GM19328 (cell line): ENCODE measurements around the gene PARP15.
"Not testable (repeated sequence)": the region's sequence is repeated elsewhere in the genome, so short reads cannot be mapped to it uniquely, and the experiment has no call there.

ENCODE experiments used
- ATAC-seq: cut with Tn5 transposase; IDR thresholded peaks from one replicate; pipeline ENCODE4 v1.9.1; 2021; ENCODE audit warnings: mild to moderate bottlenecking, moderate library complexity; ENCODE audit not compliant: unreplicated experiment

PARP15 gene

DNA sequence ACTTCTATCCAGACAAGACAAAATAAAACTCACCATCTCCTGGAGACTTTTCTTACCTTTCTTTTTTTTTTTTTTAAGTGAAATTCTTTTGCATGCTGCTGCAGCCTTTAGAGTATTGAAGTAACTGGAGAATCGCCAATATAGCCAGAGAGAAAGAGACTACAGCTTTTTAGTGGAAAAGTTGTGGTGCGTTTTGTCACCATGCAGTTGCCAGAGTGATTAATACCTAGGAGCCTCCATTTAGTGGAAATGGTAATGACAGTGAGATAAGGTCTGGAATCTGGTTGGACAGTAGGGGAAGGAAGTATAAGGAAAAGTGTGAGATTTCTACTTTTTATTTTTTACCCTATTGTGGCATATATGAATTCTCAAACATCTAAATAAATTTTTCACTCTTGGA lies 85.1 kb downstream of the PARP15 start:
- no peak for ATAC-seq

DNA sequence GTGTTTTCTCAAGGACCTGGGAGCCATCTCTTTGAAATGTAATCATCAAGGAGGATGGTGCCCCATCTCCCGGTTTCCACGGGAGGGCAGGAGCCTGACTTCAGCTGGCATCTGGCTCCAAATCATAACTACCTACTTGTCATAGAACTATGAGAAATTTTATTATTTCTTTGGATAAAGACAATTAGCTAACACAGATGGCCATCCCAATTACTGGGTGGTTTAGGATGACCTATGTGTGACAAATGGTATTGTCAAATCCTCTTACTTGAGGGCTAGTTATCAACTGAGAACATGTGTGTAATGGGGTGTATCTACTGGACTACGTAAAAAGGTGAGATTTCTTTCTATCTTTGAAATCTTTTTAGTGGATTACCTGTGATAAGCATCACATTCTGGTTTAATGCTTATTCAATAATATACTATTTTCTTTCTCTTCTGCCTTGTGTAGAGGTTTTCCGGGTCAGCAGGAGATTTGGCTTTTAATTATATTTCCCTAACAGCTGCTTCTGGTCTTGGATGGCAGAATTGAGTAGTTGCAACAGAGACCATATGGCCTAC lies 87.9 kb downstream of the PARP15 start:
- no peak for ATAC-seq

DNA sequence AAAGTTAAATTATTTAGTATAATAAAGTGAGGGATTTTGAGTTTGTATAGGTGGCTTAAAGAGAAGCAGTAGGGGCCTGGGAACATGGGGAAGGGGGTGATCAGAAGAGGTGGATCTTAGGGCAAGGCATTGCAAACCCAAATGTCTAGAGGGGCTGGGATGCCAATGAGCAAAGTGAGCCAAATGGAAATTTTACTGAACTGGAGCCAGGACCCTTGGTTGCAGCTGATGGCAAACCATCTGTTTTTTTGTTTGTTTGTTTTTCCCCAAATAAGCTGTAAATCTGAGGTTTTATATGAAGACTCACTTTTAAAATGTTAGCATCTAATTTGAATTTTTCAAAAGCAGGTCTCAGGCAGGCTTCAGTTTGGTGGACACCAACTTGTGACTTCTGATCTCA lies 88.4 kb downstream of the PARP15 start:
- no peak for ATAC-seq

DNA sequence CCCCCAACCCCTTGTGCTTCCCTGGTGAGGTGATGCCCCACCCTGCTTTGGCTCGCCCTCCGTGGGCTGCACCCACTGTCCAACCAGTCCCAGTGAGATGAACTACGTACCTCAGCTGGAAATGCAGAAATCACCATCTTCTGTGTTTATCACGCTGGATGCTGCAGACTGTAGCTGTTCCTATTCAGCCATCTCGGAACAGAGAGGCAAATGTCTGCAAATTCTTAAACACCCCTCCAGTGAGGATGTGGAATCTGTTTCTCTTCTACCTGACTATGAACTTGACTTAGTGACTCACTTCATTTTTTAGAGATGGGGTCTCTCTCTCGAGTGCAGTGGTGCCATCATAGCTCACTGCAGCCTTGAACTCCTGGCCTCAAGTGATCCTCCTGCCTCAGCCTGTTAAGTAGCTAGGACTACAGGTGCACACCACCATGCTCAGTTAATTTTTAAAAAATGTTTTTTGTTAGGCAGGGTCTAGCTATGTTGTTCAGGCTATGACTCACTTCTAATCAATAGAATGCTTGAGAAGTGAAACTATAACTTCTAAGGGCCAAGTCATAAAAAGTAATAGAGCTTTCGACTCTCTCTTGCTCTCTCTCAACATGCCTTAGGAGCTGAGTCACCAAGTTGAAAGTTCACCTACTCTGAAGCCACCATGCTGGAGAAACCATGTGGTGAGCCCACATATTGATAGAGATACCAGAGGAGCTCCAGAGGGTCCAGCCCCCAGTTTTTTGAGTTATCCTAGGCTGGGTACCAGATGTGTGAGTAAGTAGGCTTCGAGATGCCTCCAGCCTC lies 91.7 kb downstream of the PARP15 start:
- ATAC-seq, result no peak

DNA sequence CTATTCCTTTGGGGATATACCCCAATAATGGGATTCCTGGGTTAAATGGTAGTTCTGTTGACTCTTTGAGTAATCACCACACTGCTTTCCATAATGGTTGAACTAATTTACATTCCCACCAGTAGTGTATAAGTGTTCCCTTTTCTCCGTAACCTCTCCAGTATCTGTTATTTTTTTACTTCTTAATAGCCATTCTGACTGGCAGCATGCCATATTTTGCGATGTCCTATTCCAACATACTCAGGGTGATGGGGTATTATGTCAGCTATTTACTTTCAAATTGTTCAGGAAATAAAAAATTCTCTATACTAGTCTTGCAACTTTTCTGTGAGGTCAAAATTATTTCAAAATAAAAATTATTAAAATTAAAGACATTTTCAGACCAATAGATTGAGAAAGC lies 94.1 kb downstream of the PARP15 start:
- no peak for ATAC-seq

DNA sequence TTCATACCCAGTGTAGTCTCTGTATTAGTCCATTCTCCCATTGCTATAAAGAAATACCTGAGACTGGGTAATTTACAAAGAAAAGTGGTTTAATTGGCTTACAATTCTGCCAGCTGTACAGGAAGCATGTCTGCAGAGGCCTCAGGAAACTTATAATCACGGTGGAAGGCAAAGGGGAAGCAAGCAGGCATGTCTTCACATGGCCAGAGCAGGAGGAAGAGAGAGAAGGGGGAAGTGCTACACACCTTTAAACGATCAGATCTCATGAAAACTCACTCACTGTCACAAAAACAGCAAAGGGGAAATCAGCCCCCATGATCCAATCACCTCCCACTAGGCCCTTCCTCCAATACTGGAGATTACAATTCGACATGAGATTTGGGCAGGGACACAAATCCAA lies 96.9 kb downstream of the PARP15 start:
- no peak for ATAC-seq

DNA sequence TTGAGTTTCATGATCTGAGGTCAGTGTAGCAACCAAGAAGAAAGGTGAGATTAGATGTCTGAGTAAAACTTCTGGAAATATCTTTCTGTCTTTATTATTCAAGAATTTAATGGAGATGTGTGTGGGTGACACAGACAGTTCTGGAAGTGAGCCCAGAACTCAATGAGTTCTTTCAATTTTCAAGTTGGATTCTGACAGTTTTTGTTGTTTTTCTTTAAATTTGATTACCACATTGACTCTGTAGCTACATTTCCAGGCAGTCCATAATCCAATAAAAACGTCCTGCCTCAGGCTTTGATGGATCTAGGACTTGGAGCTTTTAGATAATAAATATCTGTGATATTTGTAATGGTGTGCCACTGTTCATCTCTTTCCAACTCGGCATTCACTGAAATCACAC lies 99.3 kb downstream of the PARP15 start:
- ATAC-seq, result no peak

DNA sequence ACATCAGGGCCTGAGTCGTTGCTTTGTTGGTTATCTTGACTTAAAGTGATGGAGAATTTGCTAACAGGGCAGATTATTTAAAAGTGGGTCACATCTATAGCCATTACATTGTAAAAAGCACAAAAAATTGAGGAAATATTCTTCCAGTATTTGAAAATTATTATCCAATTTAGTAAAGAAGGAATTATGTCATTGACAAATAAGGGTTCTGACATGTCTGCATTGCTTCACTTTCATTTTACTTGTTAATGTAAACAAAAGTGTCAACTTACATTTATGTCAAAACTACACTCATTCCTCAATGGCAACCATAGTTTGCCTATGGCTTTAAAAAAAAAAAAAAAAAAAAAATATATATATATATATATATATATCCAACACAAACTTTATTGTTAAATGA lies 99.8 kb downstream of the PARP15 start:
- no peak for ATAC-seq

DNA sequence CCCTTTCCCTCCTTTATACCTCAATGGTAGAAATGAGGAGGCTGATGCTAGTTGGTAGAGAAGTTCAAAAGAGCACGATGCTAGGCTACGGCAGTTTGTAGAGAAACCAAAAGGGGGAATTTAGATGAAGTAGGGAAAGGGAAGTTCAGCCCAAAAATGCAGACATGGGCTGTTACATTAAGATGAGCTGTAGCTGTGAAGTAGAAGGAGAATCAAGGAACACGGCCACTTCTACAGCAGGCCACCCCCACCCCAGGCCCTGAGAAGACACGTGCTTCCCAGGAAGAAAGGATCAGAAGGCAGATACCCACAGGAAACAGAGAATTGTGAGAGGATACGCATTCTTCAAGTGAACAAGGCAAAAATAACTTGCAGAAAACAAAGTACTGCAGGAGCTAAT lies 101.1 kb downstream of the PARP15 start:
- ATAC-seq, result no peak

DNA sequence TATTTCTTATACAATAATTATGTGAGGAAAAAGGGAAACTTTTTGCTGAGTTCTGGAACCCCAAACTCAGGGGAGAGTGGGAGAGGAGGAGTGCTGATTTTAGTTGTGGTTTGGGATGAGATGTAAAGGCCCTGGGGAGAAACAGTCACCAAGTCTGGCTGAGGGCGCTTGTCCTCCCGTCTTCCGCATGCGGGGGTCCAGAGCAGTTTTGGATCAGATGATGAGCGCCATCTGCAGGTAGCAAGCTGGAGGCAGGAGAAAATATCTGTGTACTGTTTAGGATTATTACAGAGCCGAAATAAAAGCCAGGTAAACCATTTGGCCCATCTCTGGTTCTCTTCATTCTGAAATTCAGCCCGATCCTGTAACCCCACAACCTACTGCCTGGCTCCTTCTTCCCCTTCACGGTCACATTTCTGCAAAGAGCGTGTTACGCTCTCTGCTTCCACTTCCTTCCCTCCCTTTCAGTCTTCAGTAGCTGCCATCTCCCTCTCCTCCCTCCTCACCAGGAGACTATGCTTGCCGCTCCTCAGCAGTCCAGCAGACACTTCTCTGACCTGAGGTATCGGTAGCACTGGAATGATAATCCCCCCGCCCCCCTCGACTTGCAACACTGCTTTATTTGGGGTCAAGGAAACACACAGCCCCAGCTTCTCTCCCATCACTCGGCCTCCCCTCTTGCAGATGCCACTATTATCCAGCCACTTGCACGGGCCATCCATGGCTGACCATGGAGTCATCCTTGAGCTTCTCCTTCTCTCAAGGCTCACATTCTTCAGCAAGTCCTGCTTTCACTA lies 101.8 kb downstream of the PARP15 start:
- no peak for ATAC-seq

DNA sequence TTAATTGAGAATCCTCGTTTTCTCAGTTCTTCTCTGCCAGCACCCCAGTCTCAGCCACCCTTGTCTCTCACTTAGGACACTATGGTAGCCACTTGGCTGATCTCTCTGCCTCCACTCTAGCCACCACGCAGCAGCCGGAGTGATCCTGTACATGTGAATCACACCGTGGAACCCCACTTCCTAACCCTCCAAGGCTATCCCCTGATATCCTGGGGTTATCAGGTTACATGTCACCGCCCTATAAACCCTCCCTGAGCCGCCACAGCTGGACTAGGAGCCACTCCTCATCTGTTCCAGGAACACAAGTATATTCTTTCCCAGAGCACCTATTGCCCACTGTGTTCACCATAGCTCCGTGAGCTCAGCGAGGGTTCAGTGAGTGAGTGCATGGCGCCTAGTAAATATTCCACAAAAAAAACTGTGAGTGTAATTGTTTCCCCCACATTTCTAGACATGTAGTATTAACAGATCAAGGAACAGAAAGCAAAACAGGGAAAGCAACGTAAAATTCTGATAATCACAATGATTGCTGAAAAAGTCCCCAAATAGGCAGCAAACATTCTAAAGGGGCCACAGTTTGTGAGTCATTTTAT lies 102.5 kb downstream of the PARP15 start:
- ATAC-seq, result no peak

DNA sequence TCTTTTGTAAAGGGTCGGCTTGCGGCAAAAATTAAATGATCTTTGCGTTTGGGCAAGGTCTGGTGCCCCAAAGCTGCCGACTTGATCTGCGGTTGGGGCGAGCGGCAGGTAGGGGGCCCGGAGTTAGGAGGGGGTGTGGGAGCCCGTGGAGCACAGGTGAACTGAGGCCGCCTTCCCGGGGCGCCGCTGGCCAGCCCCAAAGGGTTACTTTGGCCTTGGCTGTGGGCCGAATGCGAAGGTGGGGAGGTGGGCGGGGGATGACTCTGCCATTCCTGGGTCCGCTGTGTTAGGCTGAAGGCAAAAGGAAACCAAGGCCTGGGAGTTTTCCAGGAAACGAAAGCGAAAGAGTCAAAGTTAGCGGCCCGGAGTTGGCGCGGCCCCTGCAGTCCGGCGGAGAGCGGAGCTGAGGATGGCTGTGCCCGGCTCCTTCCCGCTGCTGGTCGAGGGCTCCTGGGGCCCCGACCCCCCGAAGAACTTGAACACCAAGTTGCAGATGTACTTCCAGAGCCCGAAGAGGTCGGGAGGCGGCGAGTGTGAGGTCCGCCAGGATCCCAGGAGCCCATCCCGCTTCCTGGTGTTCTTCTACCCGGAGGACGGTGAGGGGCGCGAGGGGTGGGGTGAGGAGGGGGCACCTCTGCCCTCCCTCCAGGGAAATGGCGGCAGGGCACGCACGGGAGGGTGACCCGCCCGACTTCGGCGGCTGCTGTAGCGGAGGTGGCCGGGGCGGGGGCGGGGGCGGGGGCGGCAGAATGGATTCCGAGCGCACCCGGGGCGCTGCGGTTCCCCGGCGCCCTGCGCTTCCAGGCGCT lies 103.2 kb downstream of the PARP15 start, which contains the start of gene PARP14:
TSS of gene PARP14 (plus strand) at position 365 of the 809 bp plus-strand sequence. CDS start at position 410, 45 bp downstream.
- no peak for ATAC-seq

DNA sequence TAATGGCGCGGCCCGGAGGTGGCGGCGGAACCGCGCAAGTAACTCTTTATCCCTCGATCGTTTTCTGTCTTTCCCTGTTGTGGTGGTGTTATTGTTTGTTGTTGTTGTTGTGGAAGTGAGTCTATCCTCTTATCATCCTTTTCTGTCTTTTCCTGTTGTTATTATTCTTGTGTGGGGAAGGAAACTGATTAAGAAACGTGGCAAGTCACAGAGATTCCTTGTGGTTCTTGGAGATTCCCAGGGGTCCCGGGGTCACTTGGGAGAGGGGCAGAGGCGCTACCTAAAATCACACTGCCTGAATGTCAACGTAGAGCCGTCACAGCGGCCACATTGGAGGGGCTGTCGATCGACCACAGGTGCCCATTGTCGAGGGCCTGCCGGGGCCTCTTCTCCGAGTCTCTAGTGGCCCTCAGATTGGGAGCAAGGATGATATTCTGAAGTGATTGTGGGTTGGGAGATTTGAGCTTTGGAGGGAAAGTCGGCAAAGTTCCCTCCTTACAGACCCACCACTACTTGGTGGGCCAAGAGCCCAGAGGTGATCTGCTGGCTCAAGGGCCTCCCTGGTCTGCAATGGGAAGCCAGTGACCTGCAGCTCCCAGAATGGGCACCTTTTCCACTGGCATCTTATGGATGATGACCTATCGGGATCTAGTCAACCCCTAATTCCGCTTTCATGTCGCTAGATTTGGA lies 104.0 kb downstream of the PARP15 start:
- no peak for ATAC-seq

DNA sequence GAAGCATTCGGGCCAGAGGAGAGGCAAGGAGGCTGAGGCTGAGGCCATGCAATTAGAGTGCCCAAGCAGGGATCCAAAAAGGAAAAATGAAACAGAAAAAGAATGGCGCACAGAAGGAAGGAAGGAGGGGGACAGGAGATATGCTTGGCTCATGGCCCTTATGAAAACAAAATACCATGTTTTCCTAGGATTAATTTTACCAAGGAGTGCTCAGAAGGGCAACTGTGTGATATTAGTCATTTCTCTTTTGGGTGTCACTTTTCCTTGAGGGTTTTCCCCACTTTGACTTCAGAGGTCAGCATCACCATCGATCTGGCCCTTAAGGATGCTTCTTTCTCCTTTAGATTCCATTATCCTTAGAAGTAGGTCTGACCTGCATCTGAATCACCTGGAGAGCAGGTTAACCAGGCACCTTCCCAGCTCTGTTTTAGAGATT lies 104.5 kb downstream of the PARP15 start:
- ATAC-seq, result no peak

DNA sequence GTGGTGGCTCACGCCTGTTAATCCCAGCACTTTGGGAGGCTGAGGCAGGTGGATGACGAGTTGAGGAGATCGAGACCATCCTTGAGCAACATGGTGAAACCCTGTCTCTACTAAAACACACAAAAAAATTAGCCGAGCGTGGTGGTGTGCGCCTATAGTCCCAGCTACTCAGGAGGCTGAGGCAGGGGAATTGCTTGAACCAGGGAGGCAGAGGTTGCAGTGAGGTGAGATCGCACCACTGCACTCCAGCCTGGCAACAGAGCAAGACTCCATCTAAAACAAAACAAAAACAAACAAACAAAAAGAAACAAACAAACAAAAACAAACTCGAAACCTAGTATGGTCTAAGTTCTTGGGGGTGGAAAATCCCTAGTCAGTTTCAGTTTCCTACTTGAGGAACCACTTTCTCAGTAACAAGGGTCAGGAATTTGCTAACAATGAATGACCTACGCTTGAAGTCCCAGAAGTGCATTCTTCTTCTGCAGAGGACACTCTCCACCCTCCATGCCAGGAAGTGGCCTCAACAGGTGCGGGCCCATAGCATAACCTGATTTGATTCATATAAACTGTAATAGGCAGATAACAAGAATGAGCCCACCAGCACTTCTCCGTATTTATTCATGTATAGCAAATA lies 105.4 kb downstream of the PARP15 start:
- ATAC-seq, result not testable (repeated sequence)

DNA sequence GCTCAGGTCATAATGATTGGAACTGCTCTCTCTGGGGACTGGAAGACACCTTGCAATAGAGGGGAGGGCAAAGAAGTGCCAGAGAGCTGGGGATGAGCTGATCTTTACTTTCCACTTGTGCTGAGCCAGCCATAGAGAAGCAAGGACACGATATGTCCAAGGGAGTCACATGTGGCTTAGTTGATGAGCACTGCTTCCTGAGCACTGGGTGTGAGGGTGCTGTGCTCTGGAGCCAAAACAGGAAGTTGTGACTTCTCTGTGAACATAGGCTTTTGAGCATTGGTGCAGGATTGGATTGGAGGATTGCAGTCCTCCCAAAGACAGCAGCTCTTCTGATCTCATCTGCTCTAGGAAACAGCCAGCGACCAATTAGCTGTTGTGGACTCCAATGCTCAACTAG lies 109.8 kb downstream of the PARP15 start:
- no peak for ATAC-seq
